ENCODE measurements around the gene WNK4. TPM values are rescaled to one million over a fixed set of nuclear protein-coding genes. Genes with fewer than 3 reads are reported as not detected.
"Not testable (repeated sequence)": the region's sequence is repeated elsewhere in the genome, so short reads cannot be mapped to it uniquely, and the experiment has no call there.

WNK4 gene
- total RNA-seq, 2 donors from 2014 or later, result 32.6 to 54.6 TPM

GRCh38 chr17:42767512-42767911 is 12.9 kb upstream of the WNK4 start:
- no peaks in the 10 kb centered on the region for H3K36me3 ChIP-seq
- TF ChIP-seq, protein P1, sequence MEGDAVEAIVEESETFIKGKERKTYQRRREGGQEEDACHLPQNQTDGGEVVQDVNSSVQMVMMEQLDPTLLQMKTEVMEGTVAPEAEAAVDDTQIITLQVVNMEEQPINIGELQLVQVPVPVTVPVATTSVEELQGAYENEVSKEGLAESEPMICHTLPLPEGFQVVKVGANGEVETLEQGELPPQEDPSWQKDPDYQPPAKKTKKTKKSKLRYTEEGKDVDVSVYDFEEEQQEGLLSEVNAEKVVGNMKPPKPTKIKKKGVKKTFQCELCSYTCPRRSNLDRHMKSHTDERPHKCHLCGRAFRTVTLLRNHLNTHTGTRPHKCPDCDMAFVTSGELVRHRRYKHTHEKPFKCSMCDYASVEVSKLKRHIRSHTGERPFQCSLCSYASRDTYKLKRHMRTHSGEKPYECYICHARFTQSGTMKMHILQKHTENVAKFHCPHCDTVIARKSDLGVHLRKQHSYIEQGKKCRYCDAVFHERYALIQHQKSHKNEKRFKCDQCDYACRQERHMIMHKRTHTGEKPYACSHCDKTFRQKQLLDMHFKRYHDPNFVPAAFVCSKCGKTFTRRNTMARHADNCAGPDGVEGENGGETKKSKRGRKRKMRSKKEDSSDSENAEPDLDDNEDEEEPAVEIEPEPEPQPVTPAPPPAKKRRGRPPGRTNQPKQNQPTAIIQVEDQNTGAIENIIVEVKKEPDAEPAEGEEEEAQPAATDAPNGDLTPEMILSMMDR (IDR thresholded peaks at IDR 0.05), result no peak
- H3K27ac ChIP-seq, result no peak overlapping the region
- no peak for DNase-seq
- H3K27me3 ChIP-seq, result no peaks in the 10 kb centered on the region
- intact Hi-C loops (cut with DNase I), result no loop called here
- H3K9ac ChIP-seq (ENCODE audit: low read depth in 2 of 2, low read length in 2 of 2), result no peak overlapping the region
- no peaks in the 10 kb centered on the region for H3K4me1 ChIP-seq
- no peak overlapping the region for H3K4me3 ChIP-seq
- H3K9me3 ChIP-seq, result no peaks in the 10 kb centered on the region

DNA sequence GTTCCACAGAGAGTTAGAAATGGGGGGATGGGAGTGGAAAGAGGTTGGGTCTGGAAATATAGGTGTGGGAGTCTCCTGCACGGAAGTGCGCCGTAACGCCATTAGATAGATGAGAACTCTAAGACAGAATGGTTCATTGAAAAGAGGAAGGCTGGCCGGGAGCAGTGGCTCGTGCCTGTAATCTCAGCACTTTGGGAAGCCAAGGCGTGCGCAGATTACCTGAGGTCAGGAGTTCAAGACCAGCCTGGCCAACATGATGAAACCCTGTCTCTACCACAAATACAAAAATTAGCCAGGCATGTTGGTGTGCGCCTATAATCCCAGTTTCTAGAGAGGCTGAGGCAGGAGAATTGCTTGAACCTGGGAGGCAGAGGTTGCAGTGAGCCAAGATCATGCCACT is 12.4 kb upstream of the WNK4 start:
- intact Hi-C loops (cut with DNase I); DNase-seq; H3K4me1 ChIP-seq; H3K9me3 ChIP-seq; H3K4me3 ChIP-seq; H3K36me3 ChIP-seq; H3K9ac ChIP-seq (ENCODE audit: low read depth in 2 of 2, low read length in 2 of 2); H3K27ac ChIP-seq; H3K27me3 ChIP-seq: not testable (repeated sequence)

DNA sequence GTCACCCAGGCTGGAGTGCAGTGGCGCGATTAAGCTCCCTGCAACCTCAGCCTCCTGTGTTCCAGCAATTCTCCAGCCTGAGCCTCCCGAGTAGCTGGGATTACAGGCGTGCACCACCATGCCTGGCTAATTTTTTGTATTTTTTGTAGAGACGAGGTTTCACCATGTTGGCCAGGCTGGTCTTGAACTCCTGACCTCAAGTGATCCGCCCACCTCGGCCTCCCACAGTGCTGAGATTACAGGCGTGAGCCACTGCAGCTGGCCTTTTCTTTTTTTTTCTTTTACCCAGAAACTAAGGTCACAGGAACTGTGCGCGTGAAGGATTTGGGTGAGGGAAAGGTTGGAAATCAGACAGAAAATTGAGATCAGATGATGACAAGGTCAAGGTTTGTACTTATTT is 10.4 kb upstream of the WNK4 start:
- intact Hi-C loops (cut with DNase I); H3K9ac ChIP-seq (ENCODE audit: low read depth in 2 of 2, low read length in 2 of 2); DNase-seq; H3K36me3 ChIP-seq; H3K4me3 ChIP-seq; H3K9me3 ChIP-seq; H3K27ac ChIP-seq; H3K4me1 ChIP-seq; H3K27me3 ChIP-seq: not testable (repeated sequence)

GRCh38 chr17:42772945-42773289 is 7.5 kb upstream of the WNK4 start:
- Histone ChIP-seq H3K36me3 (no peaks in the 10 kb centered on the region), H3K4me1 (peaks cover 6% of the 10 kb centered on the region), H3K27ac (peak overlapping the region; percentile 72), H3K9me3 (no peaks in the 10 kb centered on the region), H3K4me3 (peak overlapping the region; percentile 74), H3K9ac (ENCODE audit: low read depth in 2 of 2, low read length in 2 of 2) (peak overlapping the region in 1 of 2 donors; percentile 94), H3K27me3 (no peaks in the 10 kb centered on the region)
- intact Hi-C loops (cut with DNase I), result no loop called here
- DNase-seq, result no peak
- TF ChIP-seq, protein P1 (IDR thresholded peaks at IDR 0.05), result no peak

DNA sequence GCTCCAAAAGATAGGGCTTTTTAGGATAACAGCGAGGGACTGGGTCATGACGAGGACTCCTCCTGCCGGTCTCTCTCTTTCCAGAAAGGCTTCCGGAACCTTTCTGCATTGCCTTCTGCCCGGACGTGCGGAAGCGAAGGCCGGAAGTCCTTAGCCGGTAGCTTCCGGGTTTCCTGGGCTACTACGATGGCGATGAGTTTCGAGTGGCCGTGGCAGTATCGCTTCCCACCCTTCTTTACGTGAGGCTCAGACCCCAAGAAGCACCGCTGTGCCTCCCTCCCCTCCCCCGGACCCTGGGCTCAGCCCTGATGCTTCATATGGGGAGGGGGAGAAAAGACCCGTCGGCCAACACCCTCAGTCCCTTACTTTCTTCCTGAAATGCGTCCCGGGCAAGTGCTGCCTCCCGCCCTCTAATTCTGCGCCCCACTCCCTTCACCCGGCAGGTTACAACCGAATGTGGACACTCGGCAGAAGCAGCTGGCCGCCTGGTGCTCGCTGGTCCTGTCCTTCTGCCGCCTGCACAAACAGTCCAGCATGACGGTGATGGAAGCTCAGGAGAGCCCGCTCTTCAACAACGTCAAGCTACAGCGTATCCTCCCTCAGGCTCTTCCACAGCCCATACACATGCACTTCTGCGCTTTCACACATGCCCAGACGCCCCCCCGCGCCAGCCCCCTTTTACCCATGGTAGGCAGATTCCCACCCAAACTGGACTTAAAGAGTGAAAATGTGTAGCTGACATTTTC is 6.9 kb upstream of the WNK4 start, which contains the start of gene VPS25:
Gene VPS25, plus strand, starts transcription at position 160 of the 746 bp plus-strand sequence. Its CDS starts 27 bp downstream, at position 187.
- H3K9ac ChIP-seq (ENCODE audit: low read depth in 2 of 2, low read length in 2 of 2), result peak within 1 kb of the TSS; percentile 92 to 94
- intact Hi-C loops (cut with DNase I), result no loop called here
- TF ChIP-seq, protein P1 (IDR thresholded peaks at IDR 0.05), result no peak
- DNase-seq, result peak; percentile 86
- peak within 1 kb of the TSS; percentile 72 for H3K27ac ChIP-seq
- peaks cover 6% of the 10 kb centered on the region for H3K4me1 ChIP-seq
- peak within 1 kb of the TSS; percentile 74 for H3K4me3 ChIP-seq
- no peaks in the 10 kb centered on the region for H3K27me3 ChIP-seq
- no peaks in the 10 kb centered on the region for H3K36me3 ChIP-seq
- H3K9me3 ChIP-seq, result no peaks in the 10 kb centered on the region

DNA sequence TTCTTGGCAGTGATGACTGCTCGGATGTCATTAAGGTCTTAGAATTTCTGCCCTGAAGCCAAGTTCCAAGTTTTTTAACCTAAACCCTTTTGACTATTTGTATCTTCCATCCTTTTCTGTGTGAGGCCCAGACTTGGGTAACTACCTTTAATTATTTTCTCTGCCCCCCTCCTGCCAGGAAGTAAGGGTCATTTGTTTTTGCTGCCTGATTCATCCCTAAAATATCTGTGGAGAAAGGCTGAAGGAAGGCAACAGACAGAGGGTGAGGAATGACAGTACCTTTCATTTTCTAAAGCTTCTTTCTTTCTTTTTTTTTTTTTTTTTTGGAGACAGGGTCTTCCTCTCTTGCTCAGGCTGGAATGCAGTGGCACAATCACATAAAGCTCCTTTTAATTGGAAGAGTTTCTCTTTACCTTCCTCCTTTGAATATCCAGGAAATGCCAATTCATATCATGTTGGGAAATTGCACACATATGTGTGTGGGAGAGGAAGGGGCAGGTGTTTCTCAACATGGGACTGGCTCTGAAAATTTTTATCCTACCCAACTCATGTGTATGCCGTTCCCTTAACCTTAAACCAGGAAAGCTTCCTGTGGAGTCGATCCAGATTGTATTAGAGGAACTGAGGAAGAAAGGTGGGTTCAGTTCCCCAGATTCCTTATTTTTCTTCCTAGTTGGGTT is 6.2 kb upstream of the WNK4 start:
- TF ChIP-seq, protein P1 (IDR thresholded peaks at IDR 0.05), result no peak
- no peaks in the 10 kb centered on the region for H3K27me3 ChIP-seq
- H3K27ac ChIP-seq, result no peak overlapping the region
- peak overlapping the region; percentile 92 to 94 for H3K9ac ChIP-seq (ENCODE audit: low read depth in 2 of 2, low read length in 2 of 2)
- no peaks in the 10 kb centered on the region for H3K9me3 ChIP-seq
- intact Hi-C loops (cut with DNase I), result no loop called here
- no peak for DNase-seq
- no peaks in the 10 kb centered on the region for H3K36me3 ChIP-seq
- H3K4me3 ChIP-seq, result peak overlapping the region; percentile 74
- H3K4me1 ChIP-seq, result peaks cover 6% of the 10 kb centered on the region
